Epithelial cell of proximal tubule (primary cell): ENCODE data around the gene MRPL43. TPM values are rescaled to one million over a fixed set of nuclear protein-coding genes. Genes with fewer than 3 reads are reported as not detected.
"Not testable (repeated sequence)": the region's sequence is repeated elsewhere in the genome, so short reads cannot be mapped to it uniquely, and the experiment has no call there.

ENCODE experiments used
- DNase-seq: peaks from one replicate; pipeline ENCODE4 v3.0.0-alpha.2; 2011; ENCODE audit warnings: low read depth
- H3K4me3 ChIP-seq: 2 replicates; pipeline ENCODE4 v1.5.1; 2011; ENCODE audit warnings: low read depth, mild to moderate bottlenecking, low read length
- total RNA-seq: library from RNA; depleted of rRNA; stranded (reverse); fragments of >200 nt; gene quantifications from 2 replicates; pipeline ENCODE4 v1.2.3, GENCODE V29; 2015
- TF ChIP-seq, protein P1 (sequence below): conservative IDR thresholded peaks from 2 replicates; pipeline ENCODE4 v1.5.1; 2012; ENCODE audit warnings: low read depth, mild to moderate bottlenecking, low read length

Gene MRPL43
- total RNA-seq = 99.6 and 134 TPM in 2 replicates

DNA sequence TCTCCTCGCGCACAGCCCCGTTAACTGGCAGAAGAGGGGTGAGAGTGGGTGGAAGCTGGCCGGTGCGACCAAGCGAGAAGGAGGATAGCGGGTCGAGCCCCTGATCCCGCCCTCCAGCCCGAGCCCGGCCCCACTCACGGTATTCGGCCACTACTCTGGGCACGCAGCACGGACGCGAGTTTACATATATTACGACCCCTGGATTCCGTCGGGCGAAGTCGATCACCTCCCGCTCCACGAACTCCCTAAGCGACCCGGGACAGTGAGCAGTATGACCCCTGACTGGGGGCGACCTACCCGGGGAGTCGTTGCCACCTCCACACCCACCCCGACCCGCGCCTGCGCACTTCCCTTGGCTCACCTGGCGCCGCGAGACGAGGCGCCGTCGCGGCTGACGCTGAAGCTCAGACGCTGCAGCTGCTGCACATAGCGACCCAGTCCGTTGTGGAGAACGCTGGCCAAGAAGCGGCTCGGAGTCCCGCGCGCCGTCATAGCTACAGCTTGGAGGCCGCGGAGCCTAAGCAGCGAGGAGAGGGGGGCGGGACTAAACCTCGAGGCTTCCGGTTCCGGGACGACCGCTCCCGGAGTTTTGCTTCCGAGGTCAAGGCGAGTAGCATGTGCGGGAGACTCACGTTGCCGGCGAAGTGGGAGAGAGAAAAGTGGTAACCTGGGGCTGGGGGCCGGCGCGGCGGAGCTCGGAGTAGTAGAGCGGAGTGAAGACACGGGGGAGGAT lies at the start of gene MRPL43, which contains the start of gene TWNK:
Gene MRPL43 (minus strand): TSS at position 546 of the 733 bp plus-strand sequence. CDS start 54 bp downstream, at position 492.
Gene TWNK (plus strand): TSS at position 592 of the 733 bp plus-strand sequence. CDS start 668 bp downstream, outside the sequence.
- no peak for DNase-seq
- peak within 1 kb of the TSS; percentile 99 for H3K4me3 ChIP-seq
- TF ChIP-seq, protein P1, sequence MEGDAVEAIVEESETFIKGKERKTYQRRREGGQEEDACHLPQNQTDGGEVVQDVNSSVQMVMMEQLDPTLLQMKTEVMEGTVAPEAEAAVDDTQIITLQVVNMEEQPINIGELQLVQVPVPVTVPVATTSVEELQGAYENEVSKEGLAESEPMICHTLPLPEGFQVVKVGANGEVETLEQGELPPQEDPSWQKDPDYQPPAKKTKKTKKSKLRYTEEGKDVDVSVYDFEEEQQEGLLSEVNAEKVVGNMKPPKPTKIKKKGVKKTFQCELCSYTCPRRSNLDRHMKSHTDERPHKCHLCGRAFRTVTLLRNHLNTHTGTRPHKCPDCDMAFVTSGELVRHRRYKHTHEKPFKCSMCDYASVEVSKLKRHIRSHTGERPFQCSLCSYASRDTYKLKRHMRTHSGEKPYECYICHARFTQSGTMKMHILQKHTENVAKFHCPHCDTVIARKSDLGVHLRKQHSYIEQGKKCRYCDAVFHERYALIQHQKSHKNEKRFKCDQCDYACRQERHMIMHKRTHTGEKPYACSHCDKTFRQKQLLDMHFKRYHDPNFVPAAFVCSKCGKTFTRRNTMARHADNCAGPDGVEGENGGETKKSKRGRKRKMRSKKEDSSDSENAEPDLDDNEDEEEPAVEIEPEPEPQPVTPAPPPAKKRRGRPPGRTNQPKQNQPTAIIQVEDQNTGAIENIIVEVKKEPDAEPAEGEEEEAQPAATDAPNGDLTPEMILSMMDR = no peak

DNA sequence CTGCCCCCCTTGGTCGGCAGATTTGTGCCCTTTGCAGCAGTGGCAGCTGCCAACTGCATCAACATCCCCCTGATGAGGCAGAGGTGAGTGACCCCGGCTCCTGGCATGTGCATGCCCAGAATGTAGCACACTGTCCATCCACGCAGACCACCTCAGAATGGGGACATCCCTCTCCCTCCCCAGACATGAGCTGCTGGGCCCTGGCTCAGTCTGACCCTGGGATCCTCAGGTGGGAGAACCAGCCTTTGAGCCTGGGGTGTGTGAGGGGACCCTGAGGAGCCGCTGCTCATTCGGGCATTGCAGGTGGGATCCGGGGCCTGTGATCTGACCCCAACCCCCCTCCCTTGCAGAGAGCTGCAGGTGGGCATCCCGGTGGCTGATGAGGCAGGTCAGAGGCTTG lies 49.4 kb upstream of the MRPL43 start:
- no peak for DNase-seq

DNA sequence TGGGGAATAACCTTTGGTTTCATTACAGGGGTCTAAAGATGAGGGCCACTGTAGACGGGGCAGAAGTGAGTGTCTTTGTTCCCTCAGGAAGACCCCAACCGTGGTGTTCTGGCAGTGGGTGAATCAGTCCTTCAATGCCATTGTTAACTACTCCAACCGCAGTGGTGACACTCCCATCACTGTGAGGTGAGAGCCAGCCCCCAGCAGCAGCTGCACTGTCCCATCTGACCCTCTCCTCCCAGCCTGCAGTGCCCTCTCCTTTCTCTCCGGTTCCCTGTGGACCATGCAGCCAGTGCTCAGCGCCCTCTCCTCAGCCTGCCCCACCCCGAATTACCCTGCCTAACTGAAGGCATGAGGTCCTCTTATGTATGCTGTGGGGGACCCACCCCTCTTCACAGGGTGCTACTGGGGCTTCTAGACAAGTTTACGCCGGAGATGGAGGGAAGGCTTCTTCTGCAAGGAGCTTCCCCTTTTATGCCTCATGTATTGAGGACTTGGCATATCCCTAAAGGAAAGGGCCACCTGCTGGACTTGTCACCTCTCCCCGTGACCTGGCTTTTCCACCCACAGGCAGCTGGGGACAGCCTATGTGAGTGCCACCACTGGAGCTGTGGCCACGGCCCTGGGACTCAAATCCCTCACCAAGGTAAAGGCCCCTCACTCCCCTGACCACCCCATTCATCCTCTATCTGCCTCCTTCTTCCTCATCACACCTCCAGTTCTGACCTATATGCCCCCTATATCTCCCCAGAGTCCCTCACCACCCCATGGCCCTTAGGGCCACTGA lies 48.8 kb upstream of the MRPL43 start:
- TF ChIP-seq, protein P1 = no peak
- no peak for DNase-seq
- H3K4me3 ChIP-seq = no peak overlapping the region

More for the DNA sequence above, 49.4 kb upstream of the MRPL43 start:
- TF ChIP-seq, protein P1 = no peak
- H3K4me3 ChIP-seq = no peak overlapping the region

DNA sequence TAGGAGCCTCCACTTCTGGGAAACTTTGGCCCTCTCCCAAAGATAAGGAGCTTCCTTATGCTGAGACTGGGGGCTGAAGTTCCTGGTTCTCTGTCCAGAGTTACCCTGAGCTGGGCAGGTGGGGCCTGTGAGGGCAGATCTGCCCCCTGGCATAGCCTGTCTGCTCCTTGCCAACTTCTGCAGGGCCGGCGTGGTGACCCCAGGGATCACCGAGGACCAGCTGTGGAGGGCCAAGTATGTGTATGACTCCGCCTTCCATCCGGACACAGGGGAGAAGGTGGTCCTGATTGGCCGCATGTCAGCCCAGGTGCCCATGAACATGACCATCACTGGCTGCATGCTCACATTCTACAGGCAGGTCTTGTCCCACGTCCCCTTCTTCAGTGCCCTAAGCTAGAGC lies 48.0 kb upstream of the MRPL43 start:
- no peak overlapping the region for H3K4me3 ChIP-seq
- TF ChIP-seq, protein P1 = no peak
- no peak for DNase-seq

DNA sequence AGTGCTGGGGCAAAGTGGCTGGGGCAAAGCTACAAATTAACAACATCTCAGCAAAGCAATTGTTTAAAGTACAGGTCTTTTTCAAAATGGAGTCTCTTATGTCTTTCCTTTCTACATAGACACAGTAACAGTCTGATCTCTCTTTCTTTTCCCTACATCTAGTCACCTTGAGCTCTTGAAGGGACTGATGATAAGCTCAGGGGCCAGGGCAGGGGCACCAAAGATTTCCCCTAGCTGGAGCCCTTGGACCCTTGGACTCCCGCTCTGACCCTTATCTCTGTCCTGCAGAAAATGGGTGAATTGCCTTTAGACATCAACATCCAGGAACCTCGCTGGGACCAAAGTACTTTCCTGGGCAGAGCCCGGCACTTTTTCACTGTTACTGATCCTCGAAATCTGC lies 47.1 kb upstream of the MRPL43 start:
- DNase-seq, H3K4me3 ChIP-seq: not testable (repeated sequence)

DNA sequence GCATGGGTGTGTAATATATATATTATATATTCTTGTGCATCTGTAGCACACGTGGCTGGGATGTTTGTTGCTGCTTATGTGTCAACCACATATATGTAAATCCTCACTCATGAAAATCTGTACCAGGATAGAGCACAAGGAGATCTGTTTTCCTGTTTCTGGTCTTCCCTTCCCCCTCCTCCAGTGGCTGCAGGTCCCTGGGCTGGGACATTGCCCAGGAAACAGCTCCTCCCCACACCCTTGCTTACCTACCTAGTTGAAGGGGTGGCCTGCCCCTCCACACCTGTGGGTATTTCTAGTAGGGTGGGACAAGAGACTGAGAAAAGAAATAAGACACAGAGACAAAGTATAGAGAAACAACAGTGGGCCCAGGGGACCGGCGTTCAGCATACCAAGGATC lies 46.0 kb upstream of the MRPL43 start:
- H3K4me3 ChIP-seq = peak overlapping the region; percentile 92
- TF ChIP-seq, protein P1 = no peak
- DNase-seq = no peak

DNA sequence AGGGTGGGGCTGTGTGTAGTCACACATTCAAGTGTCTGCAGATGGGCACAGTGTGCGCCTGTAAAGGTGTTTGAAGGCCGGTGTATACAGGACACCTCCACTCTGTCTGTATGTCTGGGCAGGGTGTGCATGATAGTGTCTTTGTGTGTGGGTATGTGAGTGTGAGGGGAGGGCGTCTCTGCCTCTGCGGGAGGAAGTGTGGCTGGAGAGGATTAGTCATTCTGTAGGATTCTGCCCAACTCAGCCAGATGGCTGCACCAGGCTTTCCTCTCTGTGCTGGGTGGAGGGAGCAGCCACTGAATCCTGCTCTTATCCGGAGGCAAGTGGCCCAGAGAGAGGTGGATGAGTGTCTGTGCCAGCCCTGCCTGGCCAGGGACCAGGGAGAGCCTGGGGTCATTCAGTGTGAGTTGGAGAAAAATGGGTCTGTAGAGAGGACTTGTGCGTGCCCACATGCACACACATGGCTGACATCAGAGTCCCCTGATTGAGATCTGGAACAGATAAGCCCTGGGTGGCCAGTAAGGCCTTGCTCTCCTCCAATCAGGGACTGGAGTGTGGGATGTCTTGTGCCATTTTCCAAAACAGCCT lies 45.4 kb upstream of the MRPL43 start:
- no peak for DNase-seq
- TF ChIP-seq, protein P1 = no peak
- peak overlapping the region; percentile 92 for H3K4me3 ChIP-seq
